Measurements from ENCODE around the gene MDM4. TPM values are rescaled to one million over a fixed set of nuclear protein-coding genes. Genes with fewer than 3 reads are reported as not detected.

MDM4 gene
- total RNA-seq, 1 donor from 2014 or later: 41.1 TPM

DNA sequence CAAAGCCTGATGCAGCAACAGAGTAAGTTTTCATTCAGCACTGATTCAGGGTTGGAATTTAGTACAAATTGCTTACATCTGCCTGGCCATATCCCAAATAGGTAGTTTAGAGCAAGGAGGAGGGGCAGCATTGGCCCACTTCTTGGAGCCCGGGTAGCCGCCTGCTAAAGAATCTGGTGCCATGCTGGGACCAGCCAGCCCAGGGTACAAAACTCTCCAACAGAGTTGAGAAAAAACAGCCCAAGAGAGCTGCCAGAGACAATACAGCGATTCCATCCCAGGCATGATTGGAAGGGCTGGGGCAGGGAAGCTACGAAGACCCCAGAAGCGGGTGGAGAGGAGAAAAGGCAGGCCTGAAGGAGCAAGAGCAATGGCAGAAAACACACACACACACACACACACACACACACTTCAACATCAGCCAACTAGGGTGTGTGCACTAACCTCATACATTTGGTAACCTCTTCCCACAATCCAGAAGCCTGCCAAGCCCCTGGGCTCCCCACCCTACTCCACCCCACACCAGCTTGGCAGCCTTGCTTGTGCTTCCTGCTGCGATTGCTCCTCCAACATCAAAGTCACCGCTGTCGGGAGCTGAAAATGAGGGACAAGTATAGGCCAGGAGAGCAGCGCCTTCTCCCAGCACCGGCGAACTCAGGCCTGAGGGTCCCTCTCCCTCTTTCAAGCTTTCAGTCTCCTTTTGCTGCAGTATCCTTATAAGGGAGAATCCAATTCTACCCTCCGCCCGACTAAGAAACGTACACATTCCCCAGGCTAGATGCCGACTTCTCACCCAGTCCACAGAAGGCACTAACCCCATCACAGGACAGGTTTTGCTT lies 22.8 kb upstream of the MDM4 start:
- Mint-ChIP-seq H3K9me3 (ENCODE audit: unreplicated experiment) (no peaks in the 10 kb centered on the region), H3K27me3 (ENCODE audit: low read depth, unreplicated experiment) (peaks cover 14% of the 10 kb centered on the region), H3K36me3 (ENCODE audit: low read depth, unreplicated experiment) (no peaks in the 10 kb centered on the region), H3K4me1 (ENCODE audit: low read depth, unreplicated experiment) (peaks cover 18% of the 10 kb centered on the region), H3K4me3 (ENCODE audit: unreplicated experiment) (peak overlapping the region; percentile 95), H3K27ac (ENCODE audit: unreplicated experiment) (peak overlapping the region; percentile 82)
- Histone ChIP-seq H4K20me1 (ENCODE audit: insufficient read depth, low read length) (peaks cover 22% of the 10 kb centered on the region), H3K9me3 (ENCODE audit: insufficient read depth, low read depth, low read length) (no peaks in the 10 kb centered on the region), H3K9ac (ENCODE audit: low read length) (peak overlapping the region; percentile 76), H3K27me3 (ENCODE audit: insufficient read depth, low read length) (peaks cover 38% of the 10 kb centered on the region), H3K79me2 (ENCODE audit: insufficient read depth, low read length) (peaks cover 3% of the 10 kb centered on the region), H3K36me3 (ENCODE audit: insufficient read depth, low read length) (no peaks in the 10 kb centered on the region), H3K4me1 (ENCODE audit: insufficient read depth, low read length) (peaks cover 16% of the 10 kb centered on the region), H3K4me2 (ENCODE audit: low read length) (peak overlapping the region; percentile 89), H3K27ac (ENCODE audit: low read depth, low read length) (no peak overlapping the region), H2AFZ (ENCODE audit: low read depth, low read length) (peak overlapping the region; percentile 90), H3K4me3 (ENCODE audit: insufficient read depth, low read depth, low read length) (peak overlapping the region; percentile 66)
- DNase-seq (ENCODE audit: low read depth) (peak; percentile 78), FAIRE-seq (no peak)
- TF ChIP-seq EZH2 (IDR thresholded peaks at IDR 0.05; ENCODE audit: insufficient read depth, low read length) (no peak), CTCF (IDR thresholded peaks at IDR 0.05; ENCODE audit: insufficient read depth, low read depth, low read length) (no peak)

DNA sequence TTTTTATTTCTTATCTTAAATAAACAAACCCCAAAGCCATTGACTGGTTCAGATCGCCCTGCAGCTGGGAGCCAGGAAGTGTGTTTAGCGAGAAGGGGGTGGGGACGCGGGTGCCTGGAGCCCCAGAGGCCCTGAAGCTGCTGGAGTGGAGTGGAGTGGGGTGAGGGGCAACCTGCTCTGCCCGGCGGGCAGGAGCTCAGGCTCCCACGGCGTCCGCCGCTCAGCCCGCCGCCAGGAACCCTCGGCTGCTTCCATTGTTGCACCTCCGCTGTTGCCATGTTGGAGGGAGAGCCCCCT lies 22.3 kb upstream of the MDM4 start:
- H3K27me3 Mint-ChIP-seq (ENCODE audit: low read depth, unreplicated experiment): peaks cover 18% of the 10 kb centered on the region
- H3K4me3 Mint-ChIP-seq (ENCODE audit: unreplicated experiment): peak overlapping the region; percentile 95
- H3K36me3 ChIP-seq (ENCODE audit: insufficient read depth, low read length): no peaks in the 10 kb centered on the region
- no peak for FAIRE-seq
- no peaks in the 10 kb centered on the region for H3K9me3 ChIP-seq (ENCODE audit: insufficient read depth, low read depth, low read length)
- H3K27ac Mint-ChIP-seq (ENCODE audit: unreplicated experiment): no peak overlapping the region
- peaks cover 3% of the 10 kb centered on the region for H3K79me2 ChIP-seq (ENCODE audit: insufficient read depth, low read length)
- H3K4me2 ChIP-seq (ENCODE audit: low read length): peak overlapping the region; percentile 89
- peaks cover 18% of the 10 kb centered on the region for H3K4me1 Mint-ChIP-seq (ENCODE audit: low read depth, unreplicated experiment)
- peak overlapping the region; percentile 66 for H3K4me3 ChIP-seq (ENCODE audit: insufficient read depth, low read depth, low read length)
- TF ChIP-seq CTCF (IDR thresholded peaks at IDR 0.05; ENCODE audit: insufficient read depth, low read depth, low read length) (no peak), EZH2 (IDR thresholded peaks at IDR 0.05; ENCODE audit: insufficient read depth, low read length) (no peak)
- peaks cover 38% of the 10 kb centered on the region for H3K27me3 ChIP-seq (ENCODE audit: insufficient read depth, low read length)
- H2AFZ ChIP-seq (ENCODE audit: low read depth, low read length): peak overlapping the region; percentile 90
- peaks cover 16% of the 10 kb centered on the region for H3K4me1 ChIP-seq (ENCODE audit: insufficient read depth, low read length)
- DNase-seq (ENCODE audit: low read depth): peak; percentile 38
- peaks cover 22% of the 10 kb centered on the region for H4K20me1 ChIP-seq (ENCODE audit: insufficient read depth, low read length)
- H3K36me3 Mint-ChIP-seq (ENCODE audit: low read depth, unreplicated experiment): no peaks in the 10 kb centered on the region
- no peak overlapping the region for H3K27ac ChIP-seq (ENCODE audit: low read depth, low read length)
- H3K9ac ChIP-seq (ENCODE audit: low read length): peak overlapping the region; percentile 76
- H3K9me3 Mint-ChIP-seq (ENCODE audit: unreplicated experiment): no peaks in the 10 kb centered on the region
